ENCODE data around the gene SERPINA4. TPM values are rescaled to one million over a fixed set of nuclear protein-coding genes. Genes with fewer than 3 reads are reported as not detected.

SERPINA4 gene
- total RNA-seq, 3 donors from 2014 or later (not counting 1 experiment from before 2014, with no cell fraction given), result not detected

DNA sequence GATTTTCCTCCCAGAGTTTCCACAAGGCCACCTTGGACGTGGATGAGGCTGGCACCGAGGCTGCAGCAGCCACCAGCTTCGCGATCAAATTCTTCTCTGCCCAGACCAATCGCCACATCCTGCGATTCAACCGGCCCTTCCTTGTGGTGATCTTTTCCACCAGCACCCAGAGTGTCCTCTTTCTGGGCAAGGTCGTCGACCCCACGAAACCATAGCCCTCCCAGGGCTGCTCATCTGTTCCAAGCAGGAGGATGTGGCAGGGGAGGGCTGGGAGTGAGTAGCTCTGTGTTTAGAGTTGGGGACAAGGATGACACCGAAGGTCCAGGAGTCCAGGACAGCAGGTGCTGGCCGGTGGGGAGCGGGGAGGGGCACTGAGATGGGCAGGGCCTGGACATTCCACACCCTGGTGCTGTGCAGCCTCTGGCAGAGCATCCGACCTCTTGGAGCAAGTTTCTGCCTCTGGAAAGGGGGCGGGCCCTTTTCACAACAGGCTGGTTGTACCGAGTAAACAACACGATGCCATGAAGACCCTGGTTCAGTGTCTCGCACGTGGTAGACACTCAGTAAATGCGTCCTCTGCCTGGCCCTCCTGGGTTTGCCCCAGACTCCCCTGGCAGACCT lies 8.2 kb downstream of the SERPINA4 start:
- 89% methylated on average over 20 of the region's 20 CpGs for WGBS (ENCODE audit: insufficient coverage)
- H3K27ac ChIP-seq (ENCODE audit: low read length), result no peak overlapping the region
- ATAC-seq, result no peak

DNA sequence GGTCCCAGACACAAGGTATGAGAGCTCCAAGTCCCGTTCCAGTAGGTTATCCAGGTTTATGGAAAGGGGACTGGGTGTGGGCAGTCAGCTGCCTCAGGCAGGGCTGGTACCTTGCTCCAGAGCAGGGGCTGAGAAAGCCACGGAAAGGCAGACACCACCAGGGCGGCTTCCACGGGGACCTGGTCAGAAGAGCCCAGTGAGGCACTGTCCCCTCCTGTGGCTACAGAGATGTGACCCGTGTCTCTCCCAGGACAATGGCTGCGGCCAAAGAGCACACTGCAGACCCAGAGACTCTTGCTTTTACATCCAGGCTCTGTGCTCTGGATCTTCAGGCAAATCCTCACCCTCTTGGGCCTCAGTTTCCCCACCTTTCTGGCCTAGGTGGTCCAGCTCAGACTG lies 8.8 kb downstream of the SERPINA4 start:
- H3K9me3 Mint-ChIP-seq, result no peaks in the 10 kb centered on the region
- H3K36me3 Mint-ChIP-seq, result no peaks in the 10 kb centered on the region

More for the DNA sequence above, 8.2 kb downstream of the SERPINA4 start:
- H3K4me3 ChIP-seq (ENCODE audit: low read length), result no peak overlapping the region
- H3K36me3 ChIP-seq (ENCODE audit: control insufficient read depth, insufficient read depth, low read length), result no peaks in the 10 kb centered on the region
- Mint-ChIP-seq H3K27ac (no peak overlapping the region), H3K4me3 (no peak overlapping the region), H3K4me1 (no peaks in the 10 kb centered on the region), H3K27me3 (ENCODE audit: low read depth in 2 of 2) (peaks cover 0 to 3% of the 10 kb centered on the region in 2 donors), H3K9me3 (no peaks in the 10 kb centered on the region), H3K36me3 (no peaks in the 10 kb centered on the region)
- DNase-seq, result no peak
- H3K4me1 ChIP-seq (ENCODE audit: control insufficient read depth, insufficient read depth, low read length), result no peaks in the 10 kb centered on the region
- intact Hi-C loops (cut with micrococcal nuclease), result no loop called here
- TF ChIP-seq, protein P1, sequence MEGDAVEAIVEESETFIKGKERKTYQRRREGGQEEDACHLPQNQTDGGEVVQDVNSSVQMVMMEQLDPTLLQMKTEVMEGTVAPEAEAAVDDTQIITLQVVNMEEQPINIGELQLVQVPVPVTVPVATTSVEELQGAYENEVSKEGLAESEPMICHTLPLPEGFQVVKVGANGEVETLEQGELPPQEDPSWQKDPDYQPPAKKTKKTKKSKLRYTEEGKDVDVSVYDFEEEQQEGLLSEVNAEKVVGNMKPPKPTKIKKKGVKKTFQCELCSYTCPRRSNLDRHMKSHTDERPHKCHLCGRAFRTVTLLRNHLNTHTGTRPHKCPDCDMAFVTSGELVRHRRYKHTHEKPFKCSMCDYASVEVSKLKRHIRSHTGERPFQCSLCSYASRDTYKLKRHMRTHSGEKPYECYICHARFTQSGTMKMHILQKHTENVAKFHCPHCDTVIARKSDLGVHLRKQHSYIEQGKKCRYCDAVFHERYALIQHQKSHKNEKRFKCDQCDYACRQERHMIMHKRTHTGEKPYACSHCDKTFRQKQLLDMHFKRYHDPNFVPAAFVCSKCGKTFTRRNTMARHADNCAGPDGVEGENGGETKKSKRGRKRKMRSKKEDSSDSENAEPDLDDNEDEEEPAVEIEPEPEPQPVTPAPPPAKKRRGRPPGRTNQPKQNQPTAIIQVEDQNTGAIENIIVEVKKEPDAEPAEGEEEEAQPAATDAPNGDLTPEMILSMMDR (IDR thresholded peaks at IDR 0.05), result no peak
- no peaks in the 10 kb centered on the region for H3K27me3 ChIP-seq (ENCODE audit: control insufficient read depth, insufficient read depth, low read length)
- no peaks in the 10 kb centered on the region for H3K9me3 ChIP-seq (ENCODE audit: control insufficient read depth, insufficient read depth, low read length)

DNA sequence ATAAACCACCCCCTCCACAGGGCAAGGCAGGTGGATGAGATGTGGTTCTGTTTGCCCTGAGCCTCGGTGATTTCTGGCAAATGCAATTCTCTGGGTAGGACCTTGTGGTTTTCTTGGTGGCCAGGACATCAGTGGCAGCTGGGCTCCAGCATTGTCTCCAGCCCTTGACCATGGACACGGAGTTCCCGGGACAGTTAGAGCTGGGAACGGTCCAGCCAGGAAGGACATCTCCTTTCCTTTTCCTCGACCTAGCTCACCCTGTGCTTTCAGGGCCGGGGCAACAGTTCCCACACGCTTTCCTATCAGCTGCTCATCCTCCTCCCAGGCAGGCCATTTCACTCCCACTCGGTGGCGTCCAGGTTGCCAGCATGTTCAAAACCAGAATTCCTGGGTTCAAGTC lies 9.2 kb downstream of the SERPINA4 start:
- Mint-ChIP-seq H3K4me3 (no peak overlapping the region), H3K27me3 (ENCODE audit: low read depth in 2 of 2) (peaks cover 0 to 3% of the 10 kb centered on the region in 2 donors), H3K36me3 (no peaks in the 10 kb centered on the region), H3K9me3 (no peaks in the 10 kb centered on the region), H3K27ac (no peak overlapping the region), H3K4me1 (no peaks in the 10 kb centered on the region)
- Histone ChIP-seq H3K27ac (ENCODE audit: low read length) (no peak overlapping the region), H3K4me3 (ENCODE audit: low read length) (no peak overlapping the region), H3K27me3 (ENCODE audit: control insufficient read depth, insufficient read depth, low read length) (no peaks in the 10 kb centered on the region), H3K4me1 (ENCODE audit: control insufficient read depth, insufficient read depth, low read length) (no peaks in the 10 kb centered on the region), H3K9me3 (ENCODE audit: control insufficient read depth, insufficient read depth, low read length) (no peaks in the 10 kb centered on the region), H3K36me3 (ENCODE audit: control insufficient read depth, insufficient read depth, low read length) (no peaks in the 10 kb centered on the region)
- intact Hi-C loops (cut with micrococcal nuclease), result no loop called here
- no peak for DNase-seq
- WGBS (ENCODE audit: insufficient coverage), result 87% methylated on average over 9 of the region's 9 CpGs
- ATAC-seq, result no peak
- TF ChIP-seq, protein P1 (IDR thresholded peaks at IDR 0.05), result no peak

More for the DNA sequence above, 8.8 kb downstream of the SERPINA4 start:
- 83% methylated on average over 6 of the region's 6 CpGs for WGBS (ENCODE audit: insufficient coverage)
- no peak for ATAC-seq
- no peaks in the 10 kb centered on the region for H3K36me3 ChIP-seq (ENCODE audit: control insufficient read depth, insufficient read depth, low read length)
- H3K27ac Mint-ChIP-seq, result no peak overlapping the region
- H3K27me3 Mint-ChIP-seq (ENCODE audit: low read depth in 2 of 2), result peaks cover 0 to 3% of the 10 kb centered on the region in 2 donors
- H3K9me3 ChIP-seq (ENCODE audit: control insufficient read depth, insufficient read depth, low read length), result no peaks in the 10 kb centered on the region
- TF ChIP-seq, protein P1 (IDR thresholded peaks at IDR 0.05), result no peak
- no peaks in the 10 kb centered on the region for H3K27me3 ChIP-seq (ENCODE audit: control insufficient read depth, insufficient read depth, low read length)
- no peaks in the 10 kb centered on the region for H3K4me1 ChIP-seq (ENCODE audit: control insufficient read depth, insufficient read depth, low read length)
- H3K4me3 Mint-ChIP-seq, result no peak overlapping the region
- no peak overlapping the region for H3K4me3 ChIP-seq (ENCODE audit: low read length)
- no peak for DNase-seq
- no peak overlapping the region for H3K27ac ChIP-seq (ENCODE audit: low read length)
- no peaks in the 10 kb centered on the region for H3K4me1 Mint-ChIP-seq
- intact Hi-C loops (cut with micrococcal nuclease), result no loop called here

DNA sequence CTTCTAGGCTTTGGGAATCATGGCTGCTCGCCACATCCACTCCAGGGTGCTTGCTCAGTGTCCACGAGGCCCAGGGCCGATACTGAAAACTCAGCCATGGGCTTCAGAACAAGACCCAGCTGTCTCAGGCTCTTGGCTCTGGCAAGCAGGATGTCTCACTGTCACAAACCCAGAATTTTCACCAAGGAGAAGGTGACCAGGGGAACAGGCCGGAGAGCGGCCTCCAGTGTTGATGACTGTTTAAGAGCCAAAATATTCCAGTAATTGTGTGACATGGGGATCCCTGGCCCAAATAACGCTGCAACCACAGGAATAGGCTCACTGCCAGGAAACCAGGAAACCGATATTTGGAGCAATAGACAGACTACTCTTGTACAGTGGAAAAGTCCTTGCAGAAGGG lies 10.2 kb downstream of the SERPINA4 start:
- TF ChIP-seq, protein P1 (IDR thresholded peaks at IDR 0.05), result no peak
- H3K27me3 Mint-ChIP-seq (ENCODE audit: low read depth in 2 of 2), result peaks cover 0 to 2% of the 10 kb centered on the region in 2 donors
- no peaks in the 10 kb centered on the region for H3K9me3 Mint-ChIP-seq
- H3K4me3 Mint-ChIP-seq, result no peak overlapping the region
- no peaks in the 10 kb centered on the region for H3K36me3 Mint-ChIP-seq
- intact Hi-C loops (cut with micrococcal nuclease), result no loop called here
- 71% methylated on average over 7 of the region's 7 CpGs for WGBS (ENCODE audit: insufficient coverage)
- ATAC-seq, result no peak
- Histone ChIP-seq H3K4me1 (ENCODE audit: control insufficient read depth, insufficient read depth, low read length) (no peaks in the 10 kb centered on the region), H3K36me3 (ENCODE audit: control insufficient read depth, insufficient read depth, low read length) (no peaks in the 10 kb centered on the region), H3K27me3 (ENCODE audit: control insufficient read depth, insufficient read depth, low read length) (no peaks in the 10 kb centered on the region), H3K27ac (ENCODE audit: low read length) (no peak overlapping the region), H3K4me3 (ENCODE audit: low read length) (no peak overlapping the region), H3K9me3 (ENCODE audit: control insufficient read depth, insufficient read depth, low read length) (no peaks in the 10 kb centered on the region)
- H3K27ac Mint-ChIP-seq, result no peak overlapping the region
- no peak for DNase-seq
- H3K4me1 Mint-ChIP-seq, result no peaks in the 10 kb centered on the region

All from natural killer cell (primary cell).